Measurements from ENCODE around the gene TRAT1. TPM values are rescaled to one million over a fixed set of nuclear protein-coding genes. Genes with fewer than 3 reads are reported as not detected.

TRAT1 gene
- total and polyA plus RNA-seq, 2 experiments from 2014 or later, result not detected

DNA sequence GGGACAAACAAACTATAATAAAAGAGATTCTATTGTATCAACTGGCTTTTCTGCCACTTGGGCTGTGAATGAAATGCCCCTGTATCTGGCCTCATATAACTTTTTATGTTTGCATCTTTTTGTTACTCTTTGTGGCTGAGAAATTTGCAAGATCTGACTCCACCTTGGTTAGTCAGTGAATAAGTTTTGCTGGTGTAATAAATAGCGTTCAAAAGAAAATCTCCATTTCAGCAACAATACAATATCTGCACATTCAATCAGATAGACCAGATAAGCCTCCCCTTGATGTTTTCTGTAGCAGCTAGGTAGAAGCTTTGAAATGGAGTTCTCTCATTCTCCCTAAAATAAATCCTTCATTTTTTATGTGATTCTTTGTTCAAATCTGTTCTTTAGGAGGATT is 12.0 kb downstream of the TRAT1 start:
- ATAC-seq (no peak), DNase-seq (ENCODE audit: low spot score) (no peak)
- H3K4me1 ChIP-seq (ENCODE audit: insufficient read depth), result no peaks in the 10 kb centered on the region
- no peak overlapping the region for H2AFZ ChIP-seq
- H3K4me1 Mint-ChIP-seq, result no peaks in the 10 kb centered on the region
- H3K27me3 Mint-ChIP-seq (ENCODE audit: insufficient read depth, low read depth, poor library complexity), result no peaks in the 10 kb centered on the region
- H3K4me2 ChIP-seq, result no peak overlapping the region
- no peak overlapping the region for H3K27ac ChIP-seq (ENCODE audit: low read depth)
- H4K20me1 ChIP-seq (replicated peaks; ENCODE audit: insufficient read depth), result no peaks in the 10 kb centered on the region
- H3K36me3 ChIP-seq (ENCODE audit: insufficient read depth), result no peaks in the 10 kb centered on the region
- no peak for TF ChIP-seq EZH2 (IDR thresholded peaks at IDR 0.05; ENCODE audit: low read depth, unreplicated experiment)
- no peak for TF ChIP-seq ZNF114 (CRISPR knock-in tag; IDR thresholded peaks at IDR 0.05)
- no peaks in the 10 kb centered on the region for H3K79me2 ChIP-seq (replicated peaks; ENCODE audit: insufficient read depth)
- H3F3A ChIP-seq (replicated peaks; ENCODE audit: low read depth), result no peaks in the 10 kb centered on the region
- H3K36me3 Mint-ChIP-seq (ENCODE audit: low read depth), result no peaks in the 10 kb centered on the region
- no peaks in the 10 kb centered on the region for H3K27me3 ChIP-seq (ENCODE audit: insufficient read depth)
- H3K4me3 Mint-ChIP-seq, result no peak overlapping the region
- H3K9me2 ChIP-seq (ENCODE audit: insufficient read depth), result no peaks in the 10 kb centered on the region
- H3K27ac Mint-ChIP-seq, result no peak overlapping the region
- no peak overlapping the region for H3K4me3 ChIP-seq
- no peaks in the 10 kb centered on the region for H3K9me3 Mint-ChIP-seq

DNA sequence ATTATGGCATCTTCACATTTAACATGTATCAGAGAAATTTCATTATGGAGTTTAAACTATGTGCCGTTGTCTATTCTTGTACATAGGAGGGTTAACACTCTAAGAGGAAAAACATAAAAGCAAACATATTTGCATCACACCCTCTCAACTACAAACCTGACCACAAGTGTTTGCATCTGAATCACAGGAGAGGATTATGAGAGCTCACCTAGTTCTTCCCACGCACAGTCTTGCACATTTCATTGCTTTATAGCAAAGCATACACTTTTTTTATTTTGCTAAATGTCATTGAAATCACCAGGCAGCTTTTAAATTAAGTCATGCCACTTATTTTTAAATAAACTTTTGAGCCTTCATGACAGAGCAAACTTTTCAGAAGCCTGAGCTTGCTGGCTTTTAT is 12.5 kb downstream of the TRAT1 start:
- ATAC-seq (no peak), DNase-seq (ENCODE audit: low spot score) (no peak)
- no peaks in the 10 kb centered on the region for H3K4me1 Mint-ChIP-seq
- no peaks in the 10 kb centered on the region for H4K20me1 ChIP-seq (replicated peaks; ENCODE audit: insufficient read depth)
- no peaks in the 10 kb centered on the region for H3K4me1 ChIP-seq (ENCODE audit: insufficient read depth)
- H3K9me3 Mint-ChIP-seq, result no peaks in the 10 kb centered on the region
- no peak overlapping the region for H3K4me3 ChIP-seq
- no peak overlapping the region for H3K27ac ChIP-seq (ENCODE audit: low read depth)
- no peaks in the 10 kb centered on the region for H3K27me3 ChIP-seq (ENCODE audit: insufficient read depth)
- no peak overlapping the region for H3K4me2 ChIP-seq
- no peaks in the 10 kb centered on the region for H3F3A ChIP-seq (replicated peaks; ENCODE audit: low read depth)
- no peak overlapping the region for H3K27ac Mint-ChIP-seq
- no peak overlapping the region for H2AFZ ChIP-seq
- H3K27me3 Mint-ChIP-seq (ENCODE audit: insufficient read depth, low read depth, poor library complexity), result no peaks in the 10 kb centered on the region
- H3K36me3 Mint-ChIP-seq (ENCODE audit: low read depth), result no peaks in the 10 kb centered on the region
- TF ChIP-seq ZNF114 (CRISPR knock-in tag; IDR thresholded peaks at IDR 0.05) (no peak), POLR2AphosphoS5 (IDR thresholded peaks at IDR 0.05; ENCODE audit: low read depth) (no peak), ZNF331 (CRISPR knock-in tag; IDR thresholded peaks at IDR 0.05; ENCODE audit: low read depth) (no peak), STAT1 (IDR thresholded peaks at IDR 0.05; ENCODE audit: unreplicated experiment) (no peak), JUNB (IDR thresholded peaks at IDR 0.05; ENCODE audit: unreplicated experiment) (no peak)
- TF ChIP-seq, protein P1, sequence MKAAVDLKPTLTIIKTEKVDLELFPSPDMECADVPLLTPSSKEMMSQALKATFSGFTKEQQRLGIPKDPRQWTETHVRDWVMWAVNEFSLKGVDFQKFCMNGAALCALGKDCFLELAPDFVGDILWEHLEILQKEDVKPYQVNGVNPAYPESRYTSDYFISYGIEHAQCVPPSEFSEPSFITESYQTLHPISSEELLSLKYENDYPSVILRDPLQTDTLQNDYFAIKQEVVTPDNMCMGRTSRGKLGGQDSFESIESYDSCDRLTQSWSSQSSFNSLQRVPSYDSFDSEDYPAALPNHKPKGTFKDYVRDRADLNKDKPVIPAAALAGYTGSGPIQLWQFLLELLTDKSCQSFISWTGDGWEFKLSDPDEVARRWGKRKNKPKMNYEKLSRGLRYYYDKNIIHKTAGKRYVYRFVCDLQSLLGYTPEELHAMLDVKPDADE (IDR thresholded peaks at IDR 0.05), result no peak
- no peaks in the 10 kb centered on the region for H3K79me2 ChIP-seq (replicated peaks; ENCODE audit: insufficient read depth)
- H3K9me2 ChIP-seq (ENCODE audit: insufficient read depth), result no peaks in the 10 kb centered on the region
- no peak overlapping the region for H3K4me3 Mint-ChIP-seq
- H3K36me3 ChIP-seq (ENCODE audit: insufficient read depth), result no peaks in the 10 kb centered on the region

DNA sequence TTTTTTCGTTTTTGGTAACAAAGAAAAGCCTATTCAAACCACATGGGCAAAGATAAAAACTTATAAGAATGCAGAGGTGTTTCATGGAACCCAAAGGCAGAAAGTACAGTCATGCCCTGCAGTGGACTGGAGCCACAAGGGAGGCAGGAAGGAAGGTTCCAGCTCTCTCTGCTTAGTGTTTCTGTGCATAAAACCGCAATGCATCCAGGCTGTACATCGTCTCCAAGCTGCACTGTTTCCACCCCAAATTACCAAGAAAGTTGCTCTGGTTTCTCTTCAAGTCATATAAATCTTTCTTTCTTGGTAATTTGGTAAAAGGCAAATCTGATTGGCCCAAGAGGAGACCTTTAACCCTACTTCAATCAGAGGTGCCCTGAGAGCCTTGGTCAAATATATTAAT is 15.8 kb downstream of the TRAT1 start:
- H3K4me1 Mint-ChIP-seq, result no peaks in the 10 kb centered on the region
- no peaks in the 10 kb centered on the region for H3K79me2 ChIP-seq (replicated peaks; ENCODE audit: insufficient read depth)
- no peaks in the 10 kb centered on the region for H3K4me1 ChIP-seq (ENCODE audit: insufficient read depth)
- H3K4me3 Mint-ChIP-seq, result no peak overlapping the region
- no peaks in the 10 kb centered on the region for H4K20me1 ChIP-seq (replicated peaks; ENCODE audit: insufficient read depth)
- H3K27ac ChIP-seq (ENCODE audit: low read depth), result no peak overlapping the region
- no peaks in the 10 kb centered on the region for H3K9me2 ChIP-seq (ENCODE audit: insufficient read depth)
- no peaks in the 10 kb centered on the region for H3K9me3 Mint-ChIP-seq
- H3K36me3 ChIP-seq (ENCODE audit: insufficient read depth), result no peaks in the 10 kb centered on the region
- ATAC-seq, result no peak
- H3K4me3 ChIP-seq, result no peak overlapping the region
- no peaks in the 10 kb centered on the region for H3K27me3 Mint-ChIP-seq (ENCODE audit: insufficient read depth, low read depth, poor library complexity)
- DNase-seq (ENCODE audit: low spot score), result no peak
- no peak overlapping the region for H2AFZ ChIP-seq
- H3K4me2 ChIP-seq, result no peak overlapping the region
- no peak overlapping the region for H3K27ac Mint-ChIP-seq
- H3F3A ChIP-seq (replicated peaks; ENCODE audit: low read depth), result no peaks in the 10 kb centered on the region
- H3K27me3 ChIP-seq (ENCODE audit: insufficient read depth), result no peaks in the 10 kb centered on the region
- no peaks in the 10 kb centered on the region for H3K36me3 Mint-ChIP-seq (ENCODE audit: low read depth)
- TF ChIP-seq POLR2AphosphoS5 (IDR thresholded peaks at IDR 0.05; ENCODE audit: low read depth) (no peak), JUNB (IDR thresholded peaks at IDR 0.05; ENCODE audit: unreplicated experiment) (no peak), EZH2 (IDR thresholded peaks at IDR 0.05; ENCODE audit: low read depth, unreplicated experiment) (no peak), ZNF331 (CRISPR knock-in tag; IDR thresholded peaks at IDR 0.05; ENCODE audit: low read depth) (no peak), CREB1 (CRISPR knock-in tag; IDR thresholded peaks at IDR 0.05; ENCODE audit: low read depth) (no peak), STAT1 (IDR thresholded peaks at IDR 0.05; ENCODE audit: unreplicated experiment) (no peak)
- TF ChIP-seq, protein P1 (IDR thresholded peaks at IDR 0.05), result no peak
- TF ChIP-seq, protein P2, sequence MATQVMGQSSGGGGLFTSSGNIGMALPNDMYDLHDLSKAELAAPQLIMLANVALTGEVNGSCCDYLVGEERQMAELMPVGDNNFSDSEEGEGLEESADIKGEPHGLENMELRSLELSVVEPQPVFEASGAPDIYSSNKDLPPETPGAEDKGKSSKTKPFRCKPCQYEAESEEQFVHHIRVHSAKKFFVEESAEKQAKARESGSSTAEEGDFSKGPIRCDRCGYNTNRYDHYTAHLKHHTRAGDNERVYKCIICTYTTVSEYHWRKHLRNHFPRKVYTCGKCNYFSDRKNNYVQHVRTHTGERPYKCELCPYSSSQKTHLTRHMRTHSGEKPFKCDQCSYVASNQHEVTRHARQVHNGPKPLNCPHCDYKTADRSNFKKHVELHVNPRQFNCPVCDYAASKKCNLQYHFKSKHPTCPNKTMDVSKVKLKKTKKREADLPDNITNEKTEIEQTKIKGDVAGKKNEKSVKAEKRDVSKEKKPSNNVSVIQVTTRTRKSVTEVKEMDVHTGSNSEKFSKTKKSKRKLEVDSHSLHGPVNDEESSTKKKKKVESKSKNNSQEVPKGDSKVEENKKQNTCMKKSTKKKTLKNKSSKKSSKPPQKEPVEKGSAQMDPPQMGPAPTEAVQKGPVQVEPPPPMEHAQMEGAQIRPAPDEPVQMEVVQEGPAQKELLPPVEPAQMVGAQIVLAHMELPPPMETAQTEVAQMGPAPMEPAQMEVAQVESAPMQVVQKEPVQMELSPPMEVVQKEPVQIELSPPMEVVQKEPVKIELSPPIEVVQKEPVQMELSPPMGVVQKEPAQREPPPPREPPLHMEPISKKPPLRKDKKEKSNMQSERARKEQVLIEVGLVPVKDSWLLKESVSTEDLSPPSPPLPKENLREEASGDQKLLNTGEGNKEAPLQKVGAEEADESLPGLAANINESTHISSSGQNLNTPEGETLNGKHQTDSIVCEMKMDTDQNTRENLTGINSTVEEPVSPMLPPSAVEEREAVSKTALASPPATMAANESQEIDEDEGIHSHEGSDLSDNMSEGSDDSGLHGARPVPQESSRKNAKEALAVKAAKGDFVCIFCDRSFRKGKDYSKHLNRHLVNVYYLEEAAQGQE (IDR thresholded peaks at IDR 0.05; ENCODE audit: unreplicated experiment), result no peak
